Progenitor cell of endocrine pancreas (in vitro differentiated cells): Measurements from ENCODE around the gene WNK2. TPM values are rescaled to one million over a fixed set of nuclear protein-coding genes. Genes with fewer than 3 reads are reported as not detected.

ENCODE experiments used
- DNase-seq: peaks from one replicate; pipeline ENCODE4 v3.0.0; 2021; ENCODE audit warnings: low spot score; ENCODE audit not compliant: unreplicated experiment
- H3K27ac Mint-ChIP-seq: 2 replicates; pipeline ENCODE4 v1.8.0; 2021; ENCODE audit warnings: mild to moderate bottlenecking, moderate library complexity, mixed read lengths
- H3K27me3 Mint-ChIP-seq: 2 replicates; pipeline ENCODE4 v1.8.0; 2021; ENCODE audit warnings: mixed read lengths
- H3K36me3 Mint-ChIP-seq: 2 replicates; pipeline ENCODE4 v1.8.0; 2022; ENCODE audit warnings: mixed read lengths; ENCODE audit not compliant: insufficient read depth
- H3K4me1 Mint-ChIP-seq: 2 replicates; pipeline ENCODE4 v1.8.0; 2021; ENCODE audit warnings: low read depth, mixed read lengths
- H3K4me3 Mint-ChIP-seq: 2 replicates; pipeline ENCODE4 v1.8.0; 2021; ENCODE audit warnings: low read depth, mild to moderate bottlenecking, moderate library complexity, mixed read lengths
- H3K9me3 Mint-ChIP-seq: 2 replicates; pipeline ENCODE4 v1.8.0; 2021; ENCODE audit warnings: low read depth, mixed read lengths
- CTCF ChIP-seq: fragments of 200-600 bp; sonication (generic); IDR thresholded peaks from one replicate; pipeline ENCODE4 v1.5.0; 2021; ENCODE audit warnings: antibody characterized with exemption, mild to moderate bottlenecking; ENCODE audit not compliant: unreplicated experiment
- total RNA-seq: library from RNA; stranded (reverse); gene quantifications from 2 replicates; pipeline ENCODE4 v1.2.1, GENCODE V29; 2021

WNK2 gene
- total RNA-seq, 1 donor from 2014 or later = 345 TPM

DNA sequence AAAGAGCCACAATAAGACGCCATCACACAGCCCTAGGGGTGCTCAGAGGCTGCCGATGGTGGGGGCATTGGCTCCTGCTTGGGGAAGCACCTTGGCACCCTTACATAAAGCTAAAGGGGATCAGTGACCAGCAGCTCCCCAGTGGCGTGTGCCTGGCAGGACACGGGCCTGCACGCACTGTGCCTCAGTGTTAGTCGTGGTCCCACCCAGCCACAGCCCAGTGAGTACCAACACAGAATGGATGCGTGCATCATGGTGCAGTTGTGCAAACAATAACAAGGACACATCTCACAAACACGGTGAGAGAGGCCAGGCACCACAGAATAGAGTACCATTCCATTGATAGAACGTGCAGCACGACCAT lies 103.2 kb downstream of the WNK2 start:
- peaks cover 2% of the 10 kb centered on the region for H3K4me1 Mint-ChIP-seq
- no peak overlapping the region for H3K4me3 Mint-ChIP-seq
- H3K27ac Mint-ChIP-seq = peak overlapping the region; percentile 22
- no peak for TF ChIP-seq CTCF
- DNase-seq = no peak
- peaks cover 4% of the 10 kb centered on the region for H3K9me3 Mint-ChIP-seq
- no peaks in the 10 kb centered on the region for H3K27me3 Mint-ChIP-seq
- H3K36me3 Mint-ChIP-seq = peaks cover 17% of the 10 kb centered on the region

DNA sequence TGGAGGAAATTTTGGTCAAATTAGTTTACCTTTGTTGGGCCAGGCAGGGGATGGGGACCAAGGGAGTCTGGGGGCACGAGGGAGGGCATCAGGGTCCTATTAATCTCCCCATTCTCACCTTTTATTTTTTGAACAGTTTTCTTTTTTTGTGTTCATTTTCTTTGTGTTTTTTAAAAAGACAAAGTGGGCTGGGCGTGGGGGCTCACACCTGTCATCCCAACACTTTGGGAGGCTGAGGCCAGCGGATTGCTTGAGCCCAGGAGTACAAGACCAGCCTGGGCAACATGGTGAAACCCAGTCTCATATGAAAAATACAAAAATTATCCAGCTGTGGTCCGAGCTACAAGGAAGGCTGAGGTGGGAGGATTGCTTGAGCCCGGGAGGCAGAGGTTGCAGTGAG lies 103.7 kb downstream of the WNK2 start:
- H3K36me3 Mint-ChIP-seq = peaks cover 17% of the 10 kb centered on the region
- H3K4me1 Mint-ChIP-seq = peaks cover 2% of the 10 kb centered on the region
- no peaks in the 10 kb centered on the region for H3K27me3 Mint-ChIP-seq
- no peak for TF ChIP-seq CTCF
- H3K9me3 Mint-ChIP-seq = peaks cover 4% of the 10 kb centered on the region
- DNase-seq = no peak
- H3K4me3 Mint-ChIP-seq = no peak overlapping the region
- H3K27ac Mint-ChIP-seq = peak overlapping the region; percentile 22

- Mint-ChIP-seq H3K27ac (peak overlapping the region; percentile 53), H3K27me3 (no peaks in the 10 kb centered on the region), H3K36me3 (peaks cover 14% of the 10 kb centered on the region), H3K4me1 (peaks cover 2% of the 10 kb centered on the region), H3K4me3 (no peak overlapping the region), H3K9me3 (peaks cover 4% of the 10 kb centered on the region)
- no peak for TF ChIP-seq CTCF
- no peak for DNase-seq
Observed at GRCh38 chr9:93288341-93288740, 104.4 kb downstream of the WNK2 start.

GRCh38 chr9:93288891-93289883 lies 105.2 kb downstream of the WNK2 start:
- H3K27ac Mint-ChIP-seq = no peak overlapping the region
- no peaks in the 10 kb centered on the region for H3K27me3 Mint-ChIP-seq
- H3K9me3 Mint-ChIP-seq = peaks cover 1% of the 10 kb centered on the region
- H3K36me3 Mint-ChIP-seq = peaks cover 12% of the 10 kb centered on the region
- no peak overlapping the region for H3K4me3 Mint-ChIP-seq
- no peak for TF ChIP-seq CTCF
- DNase-seq = no peak
- peaks cover 2% of the 10 kb centered on the region for H3K4me1 Mint-ChIP-seq

DNA sequence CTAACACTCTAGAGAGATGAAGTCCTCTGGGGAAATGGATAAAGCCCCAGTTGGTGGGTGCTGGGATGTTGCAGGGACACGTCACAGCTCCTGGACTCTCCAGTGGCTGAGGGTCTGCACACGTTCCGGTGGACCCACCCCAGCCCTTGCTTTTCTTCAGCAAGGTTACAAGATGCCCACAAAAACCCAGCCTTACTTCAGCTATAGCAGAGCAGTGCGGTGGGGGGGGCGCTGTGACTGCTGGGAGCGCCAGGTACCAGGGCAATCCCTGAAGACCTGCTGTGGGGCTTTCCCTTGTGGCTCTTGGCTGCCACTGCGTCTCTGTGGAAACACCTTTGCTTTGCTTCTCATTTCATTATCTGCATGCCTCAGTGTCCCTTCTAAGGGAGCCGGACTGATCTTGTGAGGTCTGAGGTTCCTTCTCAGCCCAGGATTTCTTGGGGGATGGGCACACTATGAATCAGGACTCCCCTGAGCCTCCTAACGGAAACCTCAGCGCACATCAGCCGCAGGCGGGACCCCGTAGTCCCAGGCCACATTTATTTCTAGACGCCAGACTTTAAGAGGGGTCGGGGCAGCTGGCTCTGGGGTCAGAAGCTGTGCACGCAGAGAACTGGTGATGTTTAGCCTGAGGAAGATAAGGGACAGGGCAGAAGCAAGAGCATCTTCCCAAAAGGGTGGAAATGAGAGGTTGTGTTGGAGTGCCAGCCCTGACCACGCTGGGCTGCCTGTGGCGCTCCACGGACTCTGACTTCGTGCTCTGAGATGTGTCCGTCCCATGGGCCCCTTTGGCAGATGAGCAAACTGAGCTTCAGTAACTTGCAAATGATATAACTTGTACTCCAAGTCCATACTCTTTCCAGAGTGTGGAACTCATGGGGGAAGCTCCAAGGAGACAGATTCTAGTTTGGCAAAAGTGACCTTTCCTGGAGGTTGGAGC lies 106.8 kb downstream of the WNK2 start:
- DNase-seq = no peak
- no peaks in the 10 kb centered on the region for H3K9me3 Mint-ChIP-seq
- no peak for TF ChIP-seq CTCF
- peaks cover 11% of the 10 kb centered on the region for H3K36me3 Mint-ChIP-seq
- H3K4me3 Mint-ChIP-seq = no peak overlapping the region
- H3K27me3 Mint-ChIP-seq = no peaks in the 10 kb centered on the region
- peak overlapping the region; percentile 63 for H3K27ac Mint-ChIP-seq
- H3K4me1 Mint-ChIP-seq = peaks cover 2% of the 10 kb centered on the region
